NCI-H2196 (cell line): ENCODE measurements around the gene ABCC9.
"Not testable (repeated sequence)": the region's sequence is repeated elsewhere in the genome, so short reads cannot be mapped to it uniquely, and the experiment has no call there.

Source experiments
- DNase-seq: peaks from one replicate; lab custom pipeline; 2025; ENCODE audit not compliant: unreplicated experiment; lab: John Stamatoyannopoulos, UW

The ABCC9 gene

GRCh38 chr12:21934173-21934572 is 7.1 kb downstream of the ABCC9 start:
- DNase-seq: no peak

- DNase-seq: no peak
These were observed 7.6 kb downstream of the ABCC9 start for GRCh38 chr12:21933656-21934055.

- not testable (repeated sequence) for DNase-seq
These were observed 11.3 kb downstream of the ABCC9 start for GRCh38 chr12:21929972-21930371.

- DNase-seq: no peak
These were observed 15.8 kb downstream of the ABCC9 start for GRCh38 chr12:21925296-21925913.

GRCh38 chr12:21921436-21921835 is 19.8 kb downstream of the ABCC9 start:
- DNase-seq: no peak

- no peak for DNase-seq
These were observed 22.8 kb downstream of the ABCC9 start for GRCh38 chr12:21918456-21918855.

- DNase-seq: no peak
These were observed 27.4 kb downstream of the ABCC9 start for GRCh38 chr12:21913823-21914222.

- no peak for DNase-seq
These were observed 28.9 kb downstream of the ABCC9 start for GRCh38 chr12:21912318-21912717.

- DNase-seq: no peak
These were observed 29.4 kb downstream of the ABCC9 start for GRCh38 chr12:21911832-21912231.

GRCh38 chr12:21910657-21911056 is 30.6 kb downstream of the ABCC9 start:
- DNase-seq: no peak

GRCh38 chr12:21907948-21908837 is 33.0 kb downstream of the ABCC9 start:
- DNase-seq: no peak

GRCh38 chr12:21906919-21907493 is 34.2 kb downstream of the ABCC9 start:
- no peak for DNase-seq

- DNase-seq: not testable (repeated sequence)
These were observed 41.7 kb downstream of the ABCC9 start for GRCh38 chr12:21899532-21899931.

- DNase-seq: no peak
These were observed 45.6 kb downstream of the ABCC9 start for GRCh38 chr12:21895651-21896050.

- no peak for DNase-seq
These were observed 46.2 kb downstream of the ABCC9 start for GRCh38 chr12:21894792-21895595.

- DNase-seq: no peak
These were observed 47.3 kb downstream of the ABCC9 start for GRCh38 chr12:21893924-21894323.

GRCh38 chr12:21892341-21892740 is 48.9 kb downstream of the ABCC9 start:
- no peak for DNase-seq

GRCh38 chr12:21891751-21892217 is 49.4 kb downstream of the ABCC9 start:
- no peak for DNase-seq

GRCh38 chr12:21888276-21888863 is 52.9 kb downstream of the ABCC9 start:
- DNase-seq: no peak

- no peak for DNase-seq
These were observed 56.3 kb downstream of the ABCC9 start for GRCh38 chr12:21884936-21885335.

GRCh38 chr12:21882635-21883034 is 58.6 kb downstream of the ABCC9 start:
- DNase-seq: no peak
